OCI-LY3 (cell line): Measurements from ENCODE around the gene HERC3.

Experiments
- CTCF ChIP-seq: fragments of 200-600, 300-600 bp; sonication (generic); IDR thresholded peaks from 2 replicates; pipeline ENCODE4 v1.5.1; 2014; ENCODE audit warnings: antibody characterized with exemption, low read length, low read depth
- EZH2phosphoT487 ChIP-seq: fragments of 200-600 bp; shearing (Covaris generic); IDR thresholded peaks from 2 replicates; pipeline ENCODE4 v1.6.1; 2018; ENCODE audit warnings: antibody characterized with exemption, mixed run types, low read depth

DNA sequence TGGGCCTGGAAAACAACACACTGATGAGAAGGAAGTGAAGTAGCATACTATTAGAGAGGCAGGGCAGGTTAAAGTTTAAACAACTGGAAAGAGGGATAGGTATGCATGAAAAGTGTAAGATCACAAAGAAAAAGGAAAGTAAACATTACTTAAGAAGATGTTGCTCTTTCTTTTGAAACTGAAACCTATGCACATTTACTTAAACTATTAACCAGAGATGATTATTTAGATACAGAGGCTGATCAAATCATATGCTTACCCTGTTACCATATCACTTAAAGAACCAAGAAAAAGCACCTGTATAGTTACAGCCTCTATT, 67.6 kb downstream of the HERC3 start:
- TF ChIP-seq CTCF (no peak), EZH2phosphoT487 (no peak)
